Stomach smooth muscle (tissue), 2 donors: ENCODE data around the gene CEP120.
"Not testable (repeated sequence)": the region's sequence is repeated elsewhere in the genome, so short reads cannot be mapped to it uniquely, and the experiment has no call there.

Experiments used
- H3K27ac ChIP-seq: one replicate; pipeline ENCODE4 v1.7.0; 2013; ENCODE audit warnings: mild to moderate bottlenecking, low read length, inconsistent platforms
- H3K27me3 ChIP-seq, 2 donors: one replicate each; pipeline ENCODE4 v1.7.0; 2013; ENCODE audit warnings: low read length in 2 of 2; ENCODE audit not compliant: insufficient read depth in 2 of 2, control insufficient read depth in 1 of 2
- H3K36me3 ChIP-seq, 2 donors: one replicate each; pipeline ENCODE4 v1.7.0; 2013; ENCODE audit warnings: low read length in 2 of 2; ENCODE audit not compliant: control insufficient read depth in 2 of 2, insufficient read depth in 2 of 2
- H3K4me1 ChIP-seq: one replicate; pipeline ENCODE4 v1.7.0; 2013; ENCODE audit warnings: low read length; ENCODE audit not compliant: control insufficient read depth, insufficient read depth
- H3K4me3 ChIP-seq, 2 donors: one replicate each; pipeline ENCODE4 v1.7.0; 2013; ENCODE audit warnings: low read length in 2 of 2
- H3K9ac ChIP-seq, 2 donors: one replicate each; pipeline ENCODE4 v1.7.0; 2013; ENCODE audit warnings: low read length in 2 of 2, mild to moderate bottlenecking in 1 of 2
- H3K9me3 ChIP-seq, 2 donors: one replicate each; pipeline ENCODE4 v1.7.0; 2013; ENCODE audit warnings: low read length in 2 of 2; ENCODE audit not compliant: control insufficient read depth in 2 of 2
- donor health status: healthy.
- donor health status: Pancreatic carcinoma.

The CEP120 gene

DNA sequence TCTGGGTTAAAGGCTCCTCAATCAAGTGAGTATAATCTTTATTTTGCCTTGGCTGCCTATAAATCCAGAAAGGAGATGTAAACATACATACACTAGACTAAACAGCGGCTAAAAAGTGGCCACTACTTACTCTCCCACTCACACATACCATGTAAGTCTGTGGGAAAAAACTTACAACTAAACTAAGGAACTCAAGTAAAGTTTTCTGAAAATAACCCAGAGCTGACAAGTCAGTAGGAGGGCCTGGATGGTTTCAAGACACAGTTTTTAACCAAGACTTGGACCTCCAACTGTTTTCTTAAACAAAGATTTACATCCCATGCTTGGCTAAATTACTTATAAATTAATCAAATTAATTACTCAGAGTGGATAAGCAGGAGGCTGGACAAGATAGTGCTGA lies 64.5 kb downstream of the CEP120 start:
- H3K4me3 ChIP-seq: no peak overlapping the region
- H3K27ac ChIP-seq: no peak overlapping the region
- H3K36me3 ChIP-seq: no peaks in the 10 kb centered on the region
- H3K27me3 ChIP-seq: no peaks in the 10 kb centered on the region
- no peaks in the 10 kb centered on the region for H3K9me3 ChIP-seq
- no peaks in the 10 kb centered on the region for H3K4me1 ChIP-seq
- H3K9ac ChIP-seq: no peak overlapping the region

DNA sequence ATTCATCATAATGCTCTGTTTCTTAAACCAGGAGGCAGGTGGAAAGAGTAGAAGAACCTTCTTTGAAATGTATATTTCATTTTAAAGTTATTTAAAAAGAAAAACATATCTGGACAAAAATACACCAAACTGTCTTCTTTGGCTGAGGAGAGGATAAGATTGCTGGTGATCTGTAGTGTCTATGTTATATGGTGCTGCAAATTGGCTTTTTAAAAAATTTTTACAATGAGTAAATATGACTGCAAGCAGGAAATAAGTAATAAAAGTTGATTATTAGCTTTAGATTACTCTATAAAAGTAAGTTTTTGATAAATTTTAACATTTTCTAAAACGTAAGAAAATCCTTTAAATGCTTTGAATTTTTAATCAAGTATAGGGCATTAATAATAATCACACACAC lies 64.9 kb downstream of the CEP120 start:
- no peak overlapping the region for H3K27ac ChIP-seq
- no peaks in the 10 kb centered on the region for H3K36me3 ChIP-seq
- H3K9ac ChIP-seq: no peak overlapping the region
- no peaks in the 10 kb centered on the region for H3K9me3 ChIP-seq
- no peaks in the 10 kb centered on the region for H3K4me1 ChIP-seq
- H3K4me3 ChIP-seq: no peak overlapping the region
- H3K27me3 ChIP-seq: no peaks in the 10 kb centered on the region

DNA sequence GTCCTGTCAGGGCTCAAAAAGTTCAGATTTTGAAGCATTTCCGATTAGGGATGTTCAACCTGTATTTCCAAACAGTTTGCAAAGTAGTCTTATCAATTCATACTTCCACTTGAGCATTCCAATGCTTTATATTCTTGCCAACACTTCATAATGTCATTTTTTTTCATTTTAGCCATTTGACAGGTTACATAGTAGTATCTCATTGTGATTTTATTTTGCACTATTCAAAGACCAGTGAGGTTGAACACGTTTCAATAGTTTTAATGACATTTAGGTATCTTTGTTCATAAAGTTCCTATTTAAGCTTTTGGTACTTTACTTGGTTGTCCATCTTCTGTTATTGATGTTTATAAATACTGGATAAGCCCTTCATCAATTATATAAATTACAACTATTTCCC lies 71.4 kb downstream of the CEP120 start:
- peaks cover 0 to 2% of the 10 kb centered on the region in 2 donors for H3K36me3 ChIP-seq
- H3K4me1 ChIP-seq: no peaks in the 10 kb centered on the region
- no peak overlapping the region for H3K4me3 ChIP-seq
- H3K9ac ChIP-seq: no peak overlapping the region
- H3K27ac ChIP-seq: no peak overlapping the region
- H3K27me3 ChIP-seq: no peaks in the 10 kb centered on the region
- H3K9me3 ChIP-seq: no peaks in the 10 kb centered on the region

DNA sequence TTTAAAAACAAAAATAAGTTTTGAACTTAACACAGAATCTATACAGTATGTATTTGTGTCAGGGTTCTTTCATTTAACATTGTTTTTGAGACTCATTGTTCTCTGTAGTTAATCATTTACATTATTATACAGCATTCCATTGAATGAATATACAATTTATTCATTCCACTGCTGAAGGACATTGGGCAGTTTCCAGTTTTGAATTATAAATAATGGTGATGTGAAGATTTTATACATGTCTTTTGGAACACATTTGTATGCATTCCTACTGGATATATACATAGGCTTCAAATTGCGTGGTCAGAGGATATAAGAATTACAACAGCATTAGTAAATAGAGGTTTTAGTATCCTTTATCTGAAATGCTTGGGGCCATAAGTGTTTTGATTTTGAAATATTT lies 72.0 kb downstream of the CEP120 start:
- H3K27me3 ChIP-seq: no peaks in the 10 kb centered on the region
- H3K9ac ChIP-seq: no peak overlapping the region
- H3K27ac ChIP-seq: no peak overlapping the region
- H3K9me3 ChIP-seq: no peaks in the 10 kb centered on the region
- no peaks in the 10 kb centered on the region for H3K4me1 ChIP-seq
- no peak overlapping the region for H3K4me3 ChIP-seq
- H3K36me3 ChIP-seq: peaks cover 0 to 4% of the 10 kb centered on the region in 2 donors

DNA sequence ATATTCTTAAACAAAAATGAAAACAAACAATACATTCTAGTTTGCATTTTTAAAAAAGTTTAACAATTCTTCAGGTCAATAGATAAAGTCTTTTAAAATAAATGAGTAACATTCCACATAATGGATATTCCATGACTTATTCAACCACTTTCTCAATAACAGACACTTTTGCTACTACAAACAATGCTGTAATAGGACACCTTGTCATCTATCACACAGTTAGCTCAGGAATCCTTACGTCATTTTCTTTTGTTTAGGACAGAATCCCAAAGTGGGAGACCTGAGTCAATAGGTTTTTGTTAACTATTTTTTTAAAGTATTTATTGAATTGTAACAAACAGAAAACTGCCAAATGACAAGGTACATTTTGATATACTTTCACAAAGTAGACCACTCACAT lies 72.5 kb downstream of the CEP120 start:
- Histone ChIP-seq H3K9ac (no peak overlapping the region), H3K27ac (no peak overlapping the region), H3K27me3 (no peaks in the 10 kb centered on the region), H3K36me3 (peaks cover 0 to 4% of the 10 kb centered on the region in 2 donors), H3K4me3 (no peak overlapping the region), H3K9me3 (no peaks in the 10 kb centered on the region), H3K4me1 (no peaks in the 10 kb centered on the region)

DNA sequence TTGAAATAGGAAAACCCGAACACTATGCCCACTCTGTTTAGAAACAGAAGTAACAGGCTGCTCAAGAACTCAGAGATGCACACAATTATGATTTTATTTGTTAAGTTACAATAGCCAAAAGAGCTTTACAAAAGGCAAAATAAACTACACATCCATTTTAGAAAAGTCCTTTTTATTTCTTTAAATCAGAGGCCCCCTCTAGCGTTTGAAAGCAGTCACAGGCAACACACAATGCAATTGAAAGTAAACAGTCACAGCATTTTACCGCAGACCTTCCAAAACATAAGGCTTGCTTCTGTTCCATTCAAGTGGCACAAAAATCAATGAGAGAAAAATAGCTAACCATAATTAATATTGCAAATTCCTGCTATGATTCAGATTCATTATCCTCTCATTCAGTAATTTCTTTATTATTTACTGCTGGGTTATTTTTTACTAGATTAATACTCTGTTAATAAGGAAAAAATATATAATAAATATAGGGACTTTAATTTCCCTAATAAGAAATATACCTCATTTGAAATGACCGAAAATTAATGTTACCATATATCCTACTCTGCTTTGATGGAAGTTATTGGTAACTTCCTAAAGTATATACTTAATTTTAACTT lies 78.3 kb downstream of the CEP120 start:
- peaks cover 0 to 4% of the 10 kb centered on the region in 2 donors for H3K36me3 ChIP-seq
- no peaks in the 10 kb centered on the region for H3K4me1 ChIP-seq
- no peaks in the 10 kb centered on the region for H3K27me3 ChIP-seq
- no peak overlapping the region for H3K4me3 ChIP-seq
- H3K27ac ChIP-seq: no peak overlapping the region
- no peaks in the 10 kb centered on the region for H3K9me3 ChIP-seq
- no peak overlapping the region for H3K9ac ChIP-seq

DNA sequence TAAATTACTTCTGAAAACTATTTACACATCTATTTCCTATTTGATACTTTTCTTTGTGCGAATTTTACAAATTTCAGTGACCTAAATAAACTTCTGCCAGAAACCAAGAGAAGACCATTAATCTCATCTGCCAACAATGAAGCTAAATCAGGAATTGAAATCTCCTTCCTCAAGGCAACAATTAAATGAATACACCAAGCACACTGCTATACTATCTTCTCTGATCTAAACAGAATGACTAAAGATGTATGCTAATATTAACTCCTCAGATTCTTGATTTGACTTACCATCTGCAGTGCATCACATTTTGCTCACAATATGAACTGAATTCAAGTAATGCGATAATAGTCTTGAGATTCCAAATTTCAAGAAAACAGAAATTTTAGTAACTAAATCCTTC lies 82.3 kb downstream of the CEP120 start:
- Histone ChIP-seq H3K4me3 (no peak overlapping the region), H3K4me1 (no peaks in the 10 kb centered on the region), H3K27ac (no peak overlapping the region), H3K9me3 (no peaks in the 10 kb centered on the region), H3K27me3 (no peaks in the 10 kb centered on the region), H3K36me3 (no peaks in the 10 kb centered on the region), H3K9ac (no peak overlapping the region)

DNA sequence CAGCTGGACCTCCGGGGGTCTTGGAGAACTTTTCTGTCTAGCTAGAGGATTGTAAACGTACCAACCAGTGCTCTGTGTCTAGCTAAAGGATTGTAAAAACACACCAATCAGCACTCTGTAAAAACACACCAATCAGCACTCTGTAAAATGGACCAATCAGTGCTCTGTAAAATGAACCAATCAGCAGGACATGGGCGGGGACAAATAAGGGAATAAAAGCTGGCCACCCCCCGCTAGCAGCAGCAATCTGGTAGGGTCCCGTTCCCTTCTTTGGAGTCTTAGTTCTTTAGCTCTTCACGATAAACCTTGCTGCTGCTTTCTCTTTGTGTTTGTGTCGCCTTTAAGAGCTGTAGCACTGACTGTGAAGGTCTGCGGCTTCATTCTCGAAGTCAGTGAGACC lies 114.8 kb downstream of the CEP120 start:
- not testable (repeated sequence) for H3K27me3 ChIP-seq, H3K4me1 ChIP-seq, H3K9ac ChIP-seq, H3K27ac ChIP-seq, H3K4me3 ChIP-seq, H3K9me3 ChIP-seq, H3K36me3 ChIP-seq

DNA sequence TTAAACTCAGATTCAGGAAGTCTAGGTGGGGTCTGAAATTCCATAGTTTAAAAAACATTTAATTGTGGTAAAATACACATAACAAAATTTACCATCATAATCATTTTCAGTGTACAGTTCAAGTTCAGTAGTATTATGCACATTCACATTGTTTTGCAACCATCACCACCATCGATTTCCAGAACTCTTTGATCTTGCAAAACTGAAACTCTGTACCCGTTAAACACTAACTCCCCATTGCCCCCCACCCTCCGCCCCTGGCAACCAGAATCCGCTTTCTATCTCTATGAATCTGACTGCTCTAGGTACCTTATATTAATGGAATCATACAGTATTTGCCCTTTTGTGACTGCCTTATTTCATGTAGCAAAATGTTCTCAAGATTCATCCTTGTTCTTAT lies 117.5 kb downstream of the CEP120 start:
- Histone ChIP-seq H3K4me3 (no peak overlapping the region), H3K4me1 (no peaks in the 10 kb centered on the region), H3K36me3 (no peaks in the 10 kb centered on the region), H3K9ac (no peak overlapping the region), H3K27ac (no peak overlapping the region), H3K27me3 (no peaks in the 10 kb centered on the region), H3K9me3 (no peaks in the 10 kb centered on the region)

DNA sequence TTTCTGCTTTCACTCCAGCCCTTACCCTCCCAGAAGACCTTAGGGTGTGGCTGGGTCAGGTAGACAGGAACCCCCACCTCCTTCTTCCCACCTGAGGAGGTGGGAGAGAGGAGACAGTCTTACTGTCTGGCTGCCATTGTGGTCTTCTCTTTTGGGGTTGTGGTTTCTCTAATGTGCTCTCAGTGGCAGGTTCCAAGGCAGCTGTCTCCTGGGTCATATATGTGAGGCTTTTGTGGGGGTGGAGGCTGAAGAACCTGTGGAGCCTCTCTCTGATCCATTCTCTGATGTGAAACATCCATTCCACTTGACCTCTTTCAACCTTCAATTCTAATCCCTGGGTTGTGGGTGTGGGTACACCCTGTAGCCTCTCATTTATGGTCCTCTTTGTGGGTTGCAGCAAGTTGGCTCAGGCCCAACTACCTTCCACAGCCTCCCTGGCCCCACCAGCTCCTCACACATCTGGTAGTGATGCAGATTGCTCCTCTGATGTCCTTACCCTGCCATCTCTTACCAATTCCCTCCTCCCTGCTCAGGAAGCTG lies 118.4 kb downstream of the CEP120 start:
- H3K4me3 ChIP-seq: no peak overlapping the region
- H3K27ac ChIP-seq: no peak overlapping the region
- H3K36me3 ChIP-seq: no peaks in the 10 kb centered on the region
- H3K27me3 ChIP-seq: no peaks in the 10 kb centered on the region
- no peaks in the 10 kb centered on the region for H3K9me3 ChIP-seq
- no peak overlapping the region for H3K9ac ChIP-seq
- no peaks in the 10 kb centered on the region for H3K4me1 ChIP-seq

DNA sequence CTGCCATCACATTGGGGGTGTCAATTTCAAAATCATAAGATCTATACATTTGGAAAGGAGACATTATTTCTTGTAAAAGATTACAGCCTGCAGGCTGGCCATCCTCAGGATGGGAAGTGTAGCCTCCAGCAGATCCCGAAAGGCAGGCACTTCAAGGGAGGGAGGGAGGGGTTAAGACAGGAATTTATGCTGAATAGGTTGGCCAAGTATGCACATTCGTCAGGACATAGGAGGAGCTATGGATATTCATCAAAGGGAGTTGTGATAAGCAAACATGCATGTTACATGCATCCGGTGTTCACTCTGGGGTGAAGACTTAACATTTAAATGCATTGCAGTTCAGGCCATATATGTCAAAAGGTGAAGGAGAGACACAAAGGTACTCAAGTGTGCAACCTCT lies 119.4 kb downstream of the CEP120 start:
- peaks cover 0 to 6% of the 10 kb centered on the region in 2 donors for H3K9me3 ChIP-seq
- H3K27ac ChIP-seq: no peak overlapping the region
- no peaks in the 10 kb centered on the region for H3K27me3 ChIP-seq
- H3K9ac ChIP-seq: no peak overlapping the region
- H3K4me3 ChIP-seq: no peak overlapping the region
- H3K36me3 ChIP-seq: no peaks in the 10 kb centered on the region
- H3K4me1 ChIP-seq: no peaks in the 10 kb centered on the region
